IPS-NIHi7 (cell line): Measurements from ENCODE around the gene PSIP1.
"Not testable (repeated sequence)": the region's sequence is repeated elsewhere in the genome, so short reads cannot be mapped to it uniquely, and the experiment has no call there.

Source experiments
- DNase-seq: peaks from one replicate; pipeline ENCODE4 v3.0.0; 2012; ENCODE audit warnings: mixed read lengths; ENCODE audit errors: extremely low spot score

PSIP1 gene

DNA sequence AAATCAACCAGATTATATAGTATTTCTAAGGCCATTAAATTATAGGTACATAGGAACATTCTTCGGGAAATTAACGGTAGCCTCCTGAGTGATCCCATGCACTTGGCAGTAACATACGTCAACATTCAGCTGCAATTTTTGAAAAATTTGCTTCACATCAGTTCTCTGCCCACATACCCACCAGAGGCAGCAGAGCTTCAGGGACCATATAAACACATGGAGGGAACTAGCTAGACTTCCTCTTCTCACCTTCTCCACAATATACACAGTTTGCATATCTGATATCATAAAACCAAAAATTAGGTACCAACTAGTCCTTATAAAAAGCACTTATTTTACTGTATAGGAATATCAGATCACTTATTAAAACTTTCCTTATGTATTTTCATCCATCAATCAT, 4.8 kb downstream of the PSIP1 start:
- no peak for DNase-seq

DNA sequence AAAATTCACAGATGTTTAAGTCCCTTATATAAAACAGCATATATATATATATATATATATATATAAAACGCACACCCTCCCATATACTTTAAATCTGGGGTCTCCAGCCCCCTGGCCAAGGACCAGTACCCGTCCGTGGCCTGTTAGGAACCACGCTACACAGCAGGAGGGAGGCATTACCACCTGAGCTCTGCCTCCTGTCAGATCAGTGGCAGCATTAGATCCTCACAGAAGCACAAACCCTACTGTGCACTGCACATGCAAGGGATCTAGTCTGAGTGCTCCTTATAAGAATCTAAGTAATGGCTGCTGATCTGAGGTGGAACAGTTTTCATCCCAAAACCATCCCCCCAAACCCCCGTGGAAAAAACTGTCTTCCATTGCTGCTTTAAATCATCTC, 9.0 kb downstream of the PSIP1 start:
- no peak for DNase-seq

DNA sequence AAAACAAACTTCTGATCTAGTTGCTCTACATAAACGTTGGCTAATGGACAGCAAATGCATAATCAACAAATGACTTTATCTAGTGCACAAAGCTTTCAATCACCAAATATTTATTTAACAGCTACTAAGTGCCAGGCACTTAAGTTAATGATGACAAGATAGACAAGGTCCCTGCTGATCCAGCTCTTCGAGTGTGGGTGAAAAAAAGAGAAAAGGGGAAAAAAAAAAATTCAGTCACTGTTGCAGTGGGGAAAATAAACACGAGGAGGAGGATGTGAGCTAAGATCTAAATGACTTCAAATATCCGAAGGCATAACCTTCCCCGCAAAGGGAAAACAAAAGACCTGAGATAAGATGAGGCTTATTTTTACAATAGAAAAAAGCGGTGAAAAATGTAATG, 9.6 kb downstream of the PSIP1 start:
- no peak for DNase-seq

DNA sequence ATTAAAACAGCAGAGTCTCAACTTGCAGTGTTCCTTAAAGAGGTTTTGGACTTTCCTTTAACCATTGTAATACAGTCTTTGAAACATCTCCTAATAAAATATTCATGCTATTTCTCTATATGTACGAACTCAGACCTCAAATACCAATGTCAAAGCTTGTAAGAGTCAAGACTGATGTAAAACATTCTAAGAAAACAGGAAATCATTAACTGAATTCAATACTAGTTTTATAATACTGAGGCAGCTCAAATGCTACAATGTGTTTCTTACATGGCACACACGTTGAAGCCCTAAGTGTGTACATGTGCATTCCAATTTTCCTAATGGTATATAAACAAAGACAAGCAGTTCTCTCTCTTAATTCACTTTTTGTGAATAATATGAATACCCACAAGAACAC, 11.6 kb downstream of the PSIP1 start:
- DNase-seq: no peak

DNA sequence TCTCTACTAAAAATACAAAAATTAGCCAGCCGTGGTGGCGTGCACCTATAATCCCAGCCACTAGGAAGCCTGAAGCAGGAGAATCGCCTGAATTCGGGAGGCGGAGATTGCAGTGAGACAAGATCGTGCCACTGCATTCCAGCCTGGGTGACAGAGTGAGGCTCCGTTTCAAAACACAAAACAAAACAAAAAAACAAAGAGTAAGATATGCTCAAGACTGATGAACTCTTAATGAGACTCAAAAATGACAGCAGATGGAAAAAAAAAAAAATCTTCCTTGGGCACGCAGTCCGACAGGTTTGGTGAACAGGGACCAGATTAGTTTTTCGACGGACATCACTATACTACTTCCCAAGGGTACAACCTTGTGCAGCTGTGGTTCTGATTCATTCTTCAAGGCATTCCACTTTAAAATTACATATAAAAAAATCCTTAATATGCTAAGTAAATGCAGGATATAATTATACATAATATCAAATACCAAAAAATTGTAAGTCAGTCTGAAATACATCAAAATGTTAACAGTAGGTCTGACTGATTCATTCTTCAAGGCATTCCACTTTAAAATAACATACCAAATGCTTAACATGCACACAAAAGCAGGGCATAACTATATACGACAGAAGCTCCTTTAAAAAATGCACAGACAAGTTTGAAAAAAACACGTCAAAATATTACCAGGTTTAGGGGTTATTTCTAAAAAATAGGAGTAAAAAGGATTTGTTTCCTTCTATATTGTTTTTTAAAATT, 12.3 kb downstream of the PSIP1 start:
- DNase-seq: no peak

DNA sequence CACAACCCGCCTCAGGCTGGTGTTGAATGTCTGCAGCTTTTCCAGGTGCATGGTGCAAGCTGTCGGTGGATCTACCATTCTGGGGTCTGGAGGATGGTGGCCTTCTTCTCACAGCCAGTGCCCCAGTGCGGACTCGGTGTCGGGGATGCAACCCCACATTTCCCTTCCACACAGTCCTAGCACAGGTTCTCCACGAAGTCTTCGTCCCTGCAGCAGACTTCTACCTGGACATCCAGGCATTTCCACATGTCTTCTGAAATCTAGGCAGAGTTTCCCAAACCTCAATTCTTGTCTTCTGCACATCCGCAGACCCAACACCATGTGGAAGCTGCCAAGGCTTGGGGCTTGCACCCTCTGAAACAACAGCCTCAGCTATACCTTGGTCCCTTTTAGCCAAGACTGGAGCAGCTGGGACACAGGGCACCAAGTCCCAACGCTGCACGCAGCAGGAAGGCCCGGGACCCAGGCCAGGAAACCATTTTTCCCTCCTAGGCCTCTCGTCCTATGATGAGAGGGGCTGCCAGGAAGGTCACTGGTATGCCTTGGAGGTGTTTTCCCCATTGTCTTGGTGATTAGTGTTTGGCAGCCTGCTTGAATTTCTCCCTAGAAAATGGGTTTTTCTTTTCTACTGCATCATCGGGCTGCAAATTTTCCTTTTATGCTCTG, 18.2 kb downstream of the PSIP1 start:
- no peak for DNase-seq

DNA sequence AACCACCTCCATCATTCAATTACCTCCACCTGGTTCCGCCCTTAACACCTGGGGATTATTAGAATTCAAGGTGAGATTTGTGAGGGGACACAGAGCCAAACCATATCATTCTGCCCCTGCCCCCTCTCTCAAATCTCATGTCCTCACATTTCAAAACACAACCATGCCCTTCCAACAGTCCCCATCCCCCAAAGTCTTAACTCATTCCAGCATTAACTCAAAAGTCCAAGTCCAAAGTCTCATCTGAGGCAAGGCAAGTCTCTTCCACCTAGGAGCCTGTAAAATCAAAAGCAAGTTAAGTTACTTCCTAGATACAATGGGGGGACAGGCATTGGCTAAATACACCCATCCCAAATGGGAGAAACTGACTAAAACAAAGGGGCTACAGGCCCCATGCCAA, 18.8 kb downstream of the PSIP1 start:
- DNase-seq: no peak

DNA sequence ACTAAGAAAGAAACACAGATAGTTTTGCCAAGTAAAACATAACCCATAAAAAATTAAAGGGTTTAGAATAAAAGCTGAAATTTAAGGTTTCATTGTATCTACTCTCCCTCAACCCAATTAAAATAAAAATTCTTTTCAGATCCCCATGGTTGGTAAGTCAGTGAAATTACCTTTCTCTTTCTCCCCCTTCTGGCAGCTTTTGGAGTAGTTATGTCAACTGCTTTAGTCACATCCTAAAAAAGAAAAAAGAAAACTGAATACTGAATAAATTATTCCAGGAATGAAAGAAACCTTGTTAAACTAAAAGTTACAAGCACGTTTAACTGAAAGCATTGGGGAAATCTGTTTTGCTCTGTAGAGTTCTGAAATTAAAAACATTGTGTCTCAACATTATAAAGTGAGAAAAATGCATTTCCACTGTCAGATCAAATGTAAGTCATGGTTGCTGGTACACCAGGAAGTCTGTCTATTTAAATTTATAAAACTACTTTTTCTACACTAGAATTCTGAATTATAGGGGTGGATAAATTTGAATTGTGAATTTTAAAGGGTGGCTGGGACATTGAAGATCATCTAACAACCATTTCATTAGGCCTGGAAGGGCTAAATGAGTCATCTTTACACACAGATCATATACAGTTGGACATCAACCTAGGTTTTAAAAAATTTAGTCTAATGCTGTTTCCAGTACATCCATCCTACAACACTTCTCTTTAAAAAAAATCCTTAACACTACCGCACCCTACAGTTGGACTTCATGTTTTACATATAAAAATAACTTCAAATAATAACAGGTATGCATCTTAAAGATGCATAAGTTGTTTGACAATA, 24.7 kb downstream of the PSIP1 start:
- DNase-seq: no peak

DNA sequence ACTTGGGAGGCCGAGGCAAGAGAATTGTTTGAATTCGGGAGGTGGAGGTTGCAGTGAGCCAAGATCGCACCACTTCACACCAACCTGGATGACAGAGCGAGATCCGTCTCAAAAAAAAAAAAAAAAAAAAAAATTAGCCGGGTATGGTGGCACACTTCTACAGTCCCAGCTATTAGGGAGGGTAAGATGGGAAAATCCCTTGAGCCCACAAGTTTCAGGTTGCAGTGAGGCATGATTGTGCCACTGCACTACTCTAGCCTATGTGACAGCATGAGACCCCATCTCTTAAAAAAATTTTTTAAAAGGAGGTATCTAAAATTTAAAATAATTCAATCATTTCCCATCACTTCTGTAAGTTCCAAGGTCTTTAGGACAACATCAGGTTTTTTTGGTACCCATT, 26.0 kb downstream of the PSIP1 start:
- DNase-seq: no peak

DNA sequence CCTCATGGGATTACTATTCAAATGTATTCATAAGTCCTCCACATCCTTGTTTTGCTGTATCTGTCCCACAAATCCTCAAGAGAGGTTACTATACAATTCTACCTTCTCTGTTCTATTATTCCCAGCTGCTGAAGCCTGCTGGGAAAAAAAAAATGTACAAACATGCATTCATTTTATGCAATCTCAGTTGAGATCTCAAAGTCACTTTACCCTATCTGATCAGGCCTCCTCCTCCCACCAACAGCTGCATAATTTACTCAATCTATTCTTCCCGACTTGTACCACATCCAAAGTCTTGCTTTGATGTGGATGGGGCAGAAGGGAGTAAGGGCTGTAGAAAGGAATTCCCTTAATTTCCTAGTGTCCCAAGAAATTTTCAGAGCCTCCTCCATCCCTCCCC, 28.6 kb downstream of the PSIP1 start:
- no peak for DNase-seq

DNA sequence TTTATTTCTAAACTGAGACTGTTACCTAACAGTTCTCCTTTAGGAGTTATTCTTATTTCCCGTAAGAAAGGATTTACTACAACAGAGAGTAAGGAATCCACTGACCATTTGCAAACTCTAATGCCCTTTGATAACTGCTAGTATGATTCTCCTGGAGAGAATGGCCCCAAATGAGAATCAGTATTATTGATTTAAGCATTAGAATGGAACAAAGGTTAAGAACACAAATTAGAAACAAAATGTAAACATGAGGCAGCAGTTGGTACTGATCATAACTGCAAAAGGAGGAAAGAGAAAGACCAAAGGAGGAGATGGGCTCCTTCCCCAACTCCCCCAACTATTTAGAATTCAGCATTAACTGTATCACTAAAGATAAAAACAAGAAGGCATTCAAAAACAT, 30.7 kb downstream of the PSIP1 start:
- DNase-seq: no peak

DNA sequence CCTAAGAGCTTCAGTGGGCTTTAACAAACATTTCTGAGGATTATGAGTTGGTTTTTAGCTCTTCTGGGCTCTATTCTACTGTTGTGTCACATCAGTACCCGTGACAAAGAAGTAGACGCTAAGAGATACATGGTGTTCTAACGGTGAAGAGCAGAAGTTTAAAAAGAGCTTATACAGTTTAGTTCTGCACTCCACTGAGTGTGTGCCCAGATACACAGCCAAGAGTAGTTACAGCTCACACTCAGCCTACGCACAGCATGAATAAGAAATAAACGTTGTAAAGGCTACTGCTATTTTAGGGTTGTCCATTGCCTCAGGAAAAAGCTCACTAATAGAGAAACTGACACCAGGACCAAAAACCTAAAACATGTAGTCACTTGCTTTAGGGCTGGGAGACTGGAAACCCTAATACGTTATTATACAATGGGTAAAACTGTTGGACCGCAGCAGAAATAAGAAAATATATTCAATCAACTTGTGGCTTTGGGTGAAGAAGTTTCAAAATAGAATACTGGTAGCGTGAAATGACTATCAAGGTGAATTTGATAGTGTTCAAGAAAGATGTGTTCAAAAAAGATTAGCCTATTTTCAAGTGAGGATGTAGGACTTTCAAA, 34.7 kb downstream of the PSIP1 start:
- DNase-seq: no peak

DNA sequence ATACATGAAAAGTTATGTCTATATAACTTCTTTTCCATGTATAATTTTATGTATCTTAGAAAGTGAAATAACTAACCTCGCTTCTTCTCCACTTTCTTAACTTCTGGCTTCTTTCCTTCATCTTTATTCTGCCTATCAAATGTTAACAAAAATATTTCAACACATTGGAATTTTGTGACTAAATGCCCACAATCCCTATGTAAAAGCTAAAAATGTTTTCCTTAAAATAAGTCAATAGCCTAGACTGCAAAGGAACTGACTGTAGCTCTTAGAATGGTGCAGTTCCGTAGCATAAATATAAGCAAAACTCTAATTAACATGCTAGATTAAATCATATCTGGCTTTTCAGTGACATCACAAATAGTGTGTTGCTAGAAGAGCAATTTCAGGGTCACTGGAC, 40.9 kb downstream of the PSIP1 start:
- DNase-seq: no peak

DNA sequence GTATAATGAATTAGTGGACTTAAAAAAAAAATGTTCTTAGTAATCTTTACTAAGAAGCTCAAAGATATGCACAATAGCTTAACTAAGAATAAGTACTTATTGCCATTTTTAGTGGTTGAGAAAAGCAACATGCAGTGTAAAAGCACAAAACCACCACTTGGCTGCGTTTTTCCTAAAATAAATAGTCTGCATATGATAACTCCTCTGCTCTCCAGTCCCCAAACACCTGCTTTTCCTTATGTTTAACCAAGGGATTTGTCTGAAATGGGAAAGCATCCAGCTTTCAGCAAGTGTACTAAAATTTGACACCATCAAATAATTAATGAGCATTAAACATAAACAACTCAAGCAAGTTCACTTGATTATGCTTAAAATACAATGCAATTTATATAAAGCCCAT, 41.4 kb downstream of the PSIP1 start:
- DNase-seq: no peak

DNA sequence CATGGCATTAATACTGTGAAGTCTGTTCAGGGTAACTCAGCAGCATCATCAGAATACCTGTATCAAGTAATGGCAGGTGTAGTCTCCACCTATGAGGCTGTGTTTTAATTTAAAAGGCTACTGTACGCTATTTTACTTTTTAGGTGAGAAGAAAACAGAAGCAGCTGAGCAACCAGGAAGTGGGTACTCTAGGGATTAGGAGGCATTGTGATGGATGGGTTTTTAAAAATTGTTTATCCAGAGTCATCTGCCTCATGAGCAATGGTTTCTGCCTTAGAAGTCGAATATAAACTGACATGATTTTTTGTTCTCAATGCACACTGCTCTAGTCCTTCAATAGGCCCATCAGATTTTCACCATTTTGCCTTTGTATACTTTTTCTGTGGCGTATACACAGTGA, 42.6 kb downstream of the PSIP1 start:
- no peak for DNase-seq

DNA sequence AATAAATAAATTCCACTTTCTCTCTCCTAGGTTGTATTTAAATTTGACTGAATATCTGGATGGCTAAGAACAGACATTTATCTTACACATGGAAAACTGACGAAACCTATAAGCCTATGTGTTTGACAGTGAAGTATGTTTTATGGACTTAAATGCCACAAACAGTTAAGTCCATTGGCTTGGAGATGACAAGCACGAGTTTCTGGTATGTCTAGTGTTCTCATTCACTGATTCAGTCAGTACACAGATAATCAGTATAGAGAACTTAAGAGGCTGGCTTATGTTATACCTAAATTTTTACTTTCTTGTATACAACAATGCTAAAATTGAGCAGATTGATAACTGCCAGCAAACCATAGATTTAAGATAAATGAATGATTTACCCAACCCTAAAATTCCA, 49.2 kb downstream of the PSIP1 start:
- no peak for DNase-seq

DNA sequence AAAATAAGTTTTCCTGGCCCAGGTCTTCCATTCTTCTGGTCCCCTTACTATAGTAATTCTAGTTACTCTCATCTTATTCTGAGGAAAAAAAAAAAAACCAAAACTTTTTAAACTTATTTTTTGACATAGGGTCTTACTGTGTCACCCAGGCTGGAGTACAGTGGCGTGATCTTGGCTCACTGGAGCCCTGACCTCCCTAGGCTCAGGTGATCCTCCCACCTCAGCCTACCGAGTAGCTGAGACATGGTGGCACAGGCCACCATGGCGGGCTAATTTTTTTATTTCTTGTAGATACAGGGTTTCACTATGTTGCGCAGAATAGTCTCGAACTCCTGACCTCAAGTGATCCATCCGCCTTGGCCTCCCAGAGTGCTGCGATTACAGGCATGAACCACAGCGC, 49.7 kb downstream of the PSIP1 start:
- no peak for DNase-seq

DNA sequence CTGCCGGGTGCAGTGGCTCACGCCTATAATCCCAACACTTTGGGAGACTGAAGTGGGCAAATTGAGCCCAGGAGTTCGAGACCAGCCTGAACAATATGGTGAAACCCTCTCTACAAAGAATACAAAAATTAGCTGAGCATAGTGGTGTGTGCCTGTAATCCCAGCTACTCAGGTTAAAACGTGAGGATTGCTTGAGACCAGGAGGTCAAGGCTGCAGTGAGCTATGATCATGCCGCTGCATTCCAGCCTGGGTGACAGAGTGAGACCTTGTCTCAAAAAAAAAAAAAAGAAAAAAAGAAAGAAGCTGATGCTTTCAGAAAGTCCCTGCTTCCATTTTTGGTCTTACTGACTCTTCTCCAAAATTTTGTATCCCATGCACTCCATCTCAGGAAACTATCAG, 56.8 kb downstream of the PSIP1 start:
- no peak for DNase-seq

DNA sequence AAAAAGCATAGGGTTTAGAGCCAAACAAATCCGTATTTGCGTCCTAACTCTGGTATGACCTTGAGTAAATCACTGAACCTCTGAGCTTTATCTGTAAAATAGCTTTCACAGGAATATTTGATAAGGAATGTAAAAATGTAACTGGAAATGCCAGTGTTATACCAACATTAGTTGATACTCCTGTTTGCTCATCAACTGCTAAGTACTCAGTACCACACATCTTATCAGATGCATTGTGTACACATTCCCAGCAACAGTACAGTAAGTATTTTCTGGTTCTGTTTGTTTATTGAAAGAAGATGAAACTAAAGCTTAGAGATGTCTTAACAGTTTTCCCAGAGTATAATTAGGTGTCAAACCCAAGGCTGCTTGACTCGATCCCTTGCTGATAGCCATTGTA, 66.6 kb downstream of the PSIP1 start:
- no peak for DNase-seq

DNA sequence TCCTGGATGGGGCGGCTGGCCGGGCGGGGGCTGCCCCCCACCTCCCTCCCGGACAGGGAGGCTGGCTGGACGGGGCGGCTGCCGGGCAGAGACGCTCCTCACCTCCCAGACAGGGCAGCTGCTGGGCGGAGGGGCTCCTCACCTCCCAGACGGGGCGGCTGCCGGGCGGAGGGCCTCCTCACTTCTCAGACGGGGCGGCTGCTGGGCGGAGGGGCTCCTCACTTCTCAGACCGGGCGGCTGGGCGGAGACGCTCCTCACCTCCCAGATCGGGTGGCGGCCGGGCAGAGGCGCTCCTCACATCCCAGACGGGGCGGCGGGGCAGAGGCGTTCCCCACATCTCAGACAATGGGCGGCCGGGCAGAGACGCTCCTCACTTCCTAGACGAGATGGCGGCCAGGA, 68.5 kb downstream of the PSIP1 start:
- DNase-seq: not testable (repeated sequence)

DNA sequence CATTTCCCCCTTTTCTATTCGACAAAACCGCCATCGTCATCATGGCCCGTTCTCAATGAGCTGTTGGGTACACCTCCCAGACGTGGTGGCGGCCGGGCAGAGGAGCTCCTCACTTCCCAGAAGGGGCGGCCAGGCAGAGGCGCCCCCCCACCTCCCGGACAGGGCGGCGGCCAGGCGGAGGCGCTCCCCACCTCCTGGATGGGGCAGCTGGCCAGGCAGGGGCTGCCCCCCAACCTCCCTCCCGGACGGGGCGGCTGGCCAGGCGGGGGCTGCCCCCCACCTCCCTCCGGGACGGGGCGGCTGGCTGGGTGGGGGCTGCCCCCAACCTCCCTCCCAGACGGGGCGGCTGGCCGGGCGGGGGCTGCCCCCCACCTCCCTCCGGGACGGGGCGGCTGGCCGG, 68.9 kb downstream of the PSIP1 start:
- DNase-seq: not testable (repeated sequence)

DNA sequence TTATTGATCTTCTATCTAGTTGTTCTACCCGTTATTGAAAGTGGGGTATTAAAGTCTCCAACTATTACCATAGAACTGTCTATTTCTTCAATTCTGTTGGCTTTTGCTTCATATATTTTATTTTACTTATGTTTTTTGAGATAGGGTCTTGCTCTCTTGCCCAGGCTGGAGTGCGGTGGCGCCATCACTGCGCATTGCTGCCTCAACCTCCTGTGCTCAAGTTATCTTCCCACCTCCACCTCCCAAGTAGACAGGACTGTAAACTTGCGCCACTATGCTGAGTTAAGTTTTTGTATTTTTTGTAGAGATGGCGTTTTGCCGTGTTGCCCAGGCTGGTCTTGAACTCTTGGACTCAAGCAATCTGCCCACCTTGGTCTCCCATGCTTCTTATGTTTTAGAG, 71.9 kb downstream of the PSIP1 start:
- no peak for DNase-seq
